Breast epithelium (tissue), 4 donors: ENCODE measurements around the gene BUB1. TPM values are rescaled to one million over a fixed set of nuclear protein-coding genes. Genes with fewer than 3 reads are reported as not detected.
"Not testable (repeated sequence)": the region's sequence is repeated elsewhere in the genome, so short reads cannot be mapped to it uniquely, and the experiment has no call there.

Experiments used
- DNase-seq, 2 donors: peaks; one replicate each; pipeline ENCODE4 v3.0.0-alpha.2; 2019; ENCODE audit warnings: low spot score in 2 of 2
- H3K27ac ChIP-seq, 2 donors: fragments of 200-600 bp; sonication (generic) in 1 of 2; one replicate each; pipeline ENCODE4 v1.5.1; 2016 to 2019; ENCODE audit warnings: mild to moderate bottlenecking in 1 of 2
- H3K27me3 ChIP-seq, 2 donors: fragments of 200-600 bp; sonication (generic) in 1 of 2; one replicate each; pipeline versions ENCODE4 v1.5.1 to v1.6.0; 2017 to 2019; ENCODE audit warnings: control low read depth in 1 of 2, mild to moderate bottlenecking in 1 of 2
- H3K36me3 ChIP-seq: fragments of 200-600 bp; one replicate; pipeline ENCODE4 v1.5.1; 2019
- H3K4me1 ChIP-seq, 2 donors: fragments of 200-600 bp; sonication (generic); one replicate each; pipeline ENCODE4 v1.5.1; 2016 to 2019; ENCODE audit warnings: control low read depth in 1 of 2
- H3K4me3 ChIP-seq, 3 donors: fragments of 200-600 bp; sonication (generic); 1 replicate in 2 of 3; 2 replicates in 1 of 3; pipeline ENCODE4 v1.5.1; 2016 to 2019; ENCODE audit warnings: mild to moderate bottlenecking in 3 of 3, moderate library complexity in 2 of 3
- H3K9me3 ChIP-seq, 2 donors: fragments of 200-600 bp; sonication (generic) in 1 of 2; one replicate each; pipeline ENCODE4 v1.5.1; 2016 to 2019; ENCODE audit warnings: control low read depth in 1 of 2
- CTCF ChIP-seq, 3 donors: fragments of 450-650 bp; IDR thresholded peaks; one replicate each; pipeline ENCODE4 v1.5.1; 2016 to 2017; ENCODE audit warnings: antibody characterized with exemption in 3 of 3, mild to moderate bottlenecking in 3 of 3, moderate library complexity in 3 of 3
- POLR2A ChIP-seq: fragments of 450-650 bp; IDR thresholded peaks from one replicate; pipeline ENCODE4 v1.6.1; 2016; ENCODE audit warnings: antibody characterized with exemption, mild to moderate bottlenecking, moderate library complexity
- POLR2AphosphoS5 ChIP-seq, 3 donors: sonication (generic); formaldehyde crosslinking; IDR thresholded peaks; one replicate each; pipeline ENCODE4 v1.6.1; 2017; ENCODE audit warnings: antibody characterized with exemption in 3 of 3
- intact Hi-C: fragments of 100-400 bp; cut with DNase I; formaldehyde crosslinking; loops from one replicate; pipeline ENCODE4 v1.15.1; 2023; ENCODE audit warnings: low total_unique reads
- total RNA-seq, 3 donors: library from RNA; depleted of rRNA; stranded (reverse); fragments of >200 nt; gene quantifications; one replicate each; pipeline ENCODE4 v1.1.0, GENCODE V29; 2016

BUB1 gene
- total RNA-seq, 3 donors from 2014 or later: 0.66 to 2.5 (median 2.2) TPM

- intact Hi-C loops: no loop called here
- Histone ChIP-seq H3K36me3 (peaks cover 3% of the 10 kb centered on the region), H3K4me1 (no peaks in the 10 kb centered on the region), H3K27ac (no peak overlapping the region), H3K9me3 (no peaks in the 10 kb centered on the region), H3K27me3 (no peaks in the 10 kb centered on the region), H3K4me3 (no peak overlapping the region)
- no peak for DNase-seq
- no peak for TF ChIP-seq POLR2A
- no peak for TF ChIP-seq POLR2AphosphoS5 (IDR thresholded peaks at IDR 0.05)
- TF ChIP-seq CTCF (IDR thresholded peaks at IDR 0.05): no peak
Observed at GRCh38 chr2:110702514-110703380, 24.9 kb upstream of the BUB1 start.

DNA sequence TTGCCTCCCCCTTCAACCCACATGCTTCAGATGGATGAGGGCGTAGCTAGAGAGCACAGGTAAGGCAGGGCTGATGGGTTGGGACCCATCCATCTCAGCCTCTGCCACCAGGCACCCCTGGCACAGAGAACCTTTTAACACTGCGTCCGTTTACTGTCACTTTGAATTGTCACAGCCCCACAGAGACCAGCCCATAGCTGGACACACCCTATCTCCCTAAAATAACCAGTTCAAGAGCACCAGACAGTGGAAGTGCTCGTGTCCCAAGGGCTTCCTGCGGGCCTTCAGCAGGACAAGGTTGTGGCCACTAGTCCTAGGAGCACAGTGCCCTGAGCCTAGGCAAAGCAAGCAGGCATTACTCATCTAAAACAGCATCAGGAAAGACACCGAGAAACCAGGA, 20.4 kb upstream of the BUB1 start:
- intact Hi-C loops, H3K27me3 ChIP-seq, DNase-seq: not testable (repeated sequence)

GRCh38 chr2:110695146-110695898, 17.5 kb upstream of the BUB1 start:
- H3K27me3 ChIP-seq, intact Hi-C loops, H3K36me3 ChIP-seq, H3K4me1 ChIP-seq, H3K4me3 ChIP-seq, DNase-seq, H3K9me3 ChIP-seq, H3K27ac ChIP-seq: not testable (repeated sequence)

More for the DNA sequence above, 20.4 kb upstream of the BUB1 start:
- not testable (repeated sequence) for H3K4me3 ChIP-seq, H3K4me1 ChIP-seq, H3K27ac ChIP-seq, H3K36me3 ChIP-seq, H3K9me3 ChIP-seq

DNA sequence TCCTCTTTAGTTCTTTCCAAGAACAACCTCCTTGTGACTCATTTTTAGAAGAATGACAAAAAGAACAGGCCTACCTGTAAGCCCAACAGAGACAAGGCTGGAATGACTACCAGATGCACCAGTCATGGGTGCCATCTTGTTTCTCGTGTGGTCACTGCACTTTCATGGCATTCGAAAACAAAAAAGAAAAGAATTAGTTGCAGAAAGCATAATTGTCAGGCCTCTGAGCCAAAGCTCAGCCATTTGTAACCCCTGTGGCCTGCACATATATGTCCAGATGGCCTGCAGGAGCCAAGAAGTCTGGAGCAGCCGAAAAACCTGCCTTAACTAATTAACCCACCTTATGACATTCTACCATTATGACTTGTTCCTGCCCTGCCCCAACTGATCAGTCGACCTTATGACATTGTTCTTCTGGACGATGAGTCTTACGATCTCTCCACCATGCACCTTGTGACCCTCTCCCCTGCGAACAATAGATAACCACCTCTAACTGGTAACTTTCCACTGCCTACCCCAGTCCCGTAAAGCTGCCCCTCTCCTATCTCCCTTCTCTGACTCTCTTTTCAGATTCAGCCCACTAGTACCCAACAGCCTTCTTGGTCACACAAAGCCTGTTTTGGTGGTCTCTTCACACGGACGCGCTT, 13.9 kb upstream of the BUB1 start:
- Histone ChIP-seq H3K4me1 (no peaks in the 10 kb centered on the region), H3K36me3 (no peaks in the 10 kb centered on the region), H3K4me3 (no peak overlapping the region), H3K27me3 (no peaks in the 10 kb centered on the region), H3K27ac (no peak overlapping the region), H3K9me3 (no peaks in the 10 kb centered on the region)
- no peak for DNase-seq
- intact Hi-C loops: no loop called here
- no peak for TF ChIP-seq CTCF (IDR thresholded peaks at IDR 0.05)

- no peak overlapping the region for H3K4me3 ChIP-seq
- intact Hi-C loops: no loop called here
- no peak for TF ChIP-seq CTCF (IDR thresholded peaks at IDR 0.05)
- no peak for TF ChIP-seq POLR2AphosphoS5 (IDR thresholded peaks at IDR 0.05)
- TF ChIP-seq POLR2A: no peak
- no peak for DNase-seq
- H3K27me3 ChIP-seq: no peaks in the 10 kb centered on the region
- H3K36me3 ChIP-seq: no peaks in the 10 kb centered on the region
- H3K4me1 ChIP-seq: no peaks in the 10 kb centered on the region
- no peaks in the 10 kb centered on the region for H3K9me3 ChIP-seq
- no peak overlapping the region for H3K27ac ChIP-seq
Observed at GRCh38 chr2:110690083-110690965, 12.5 kb upstream of the BUB1 start.
